ENCODE data around the gene IFNK.

DNA sequence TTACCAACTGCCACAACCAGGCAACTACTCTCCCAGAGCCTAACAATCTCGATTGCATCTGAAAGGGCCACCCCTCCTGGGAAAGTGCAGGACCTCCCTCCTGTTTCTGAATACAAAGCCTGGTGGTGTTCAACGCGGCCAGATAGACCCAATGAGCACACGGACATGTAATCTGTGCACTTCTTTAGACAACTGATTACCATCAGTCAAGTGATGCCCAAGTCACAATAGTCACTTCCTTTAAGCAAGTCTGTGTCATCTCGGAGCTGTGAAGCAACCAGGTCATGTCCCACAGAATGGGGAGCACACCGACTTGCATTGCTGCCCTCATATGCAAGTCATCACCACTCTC is 48.5 kb downstream of the IFNK start:
- TF ChIP-seq CTCF (IDR thresholded peaks at IDR 0.05; ENCODE audit: low read depth, low read length, poor library complexity, severe bottlenecking), result no peak
- no peak for TF ChIP-seq EZH2phosphoT487 (IDR thresholded peaks at IDR 0.05; ENCODE audit: borderline replicate concordance, low read length)

Measured in DOHH2 (cell line).